Right kidney (tissue), 1 donor: ENCODE results near the gene SEMA6C.
A peak's percentile ranks its signal among the peaks of the same experiment; 100 is the strongest.

Experiments
- DNase-seq: peaks from one replicate; pipeline ENCODE4 v3.0.0-alpha.2; 2016

Gene SEMA6C

DNA sequence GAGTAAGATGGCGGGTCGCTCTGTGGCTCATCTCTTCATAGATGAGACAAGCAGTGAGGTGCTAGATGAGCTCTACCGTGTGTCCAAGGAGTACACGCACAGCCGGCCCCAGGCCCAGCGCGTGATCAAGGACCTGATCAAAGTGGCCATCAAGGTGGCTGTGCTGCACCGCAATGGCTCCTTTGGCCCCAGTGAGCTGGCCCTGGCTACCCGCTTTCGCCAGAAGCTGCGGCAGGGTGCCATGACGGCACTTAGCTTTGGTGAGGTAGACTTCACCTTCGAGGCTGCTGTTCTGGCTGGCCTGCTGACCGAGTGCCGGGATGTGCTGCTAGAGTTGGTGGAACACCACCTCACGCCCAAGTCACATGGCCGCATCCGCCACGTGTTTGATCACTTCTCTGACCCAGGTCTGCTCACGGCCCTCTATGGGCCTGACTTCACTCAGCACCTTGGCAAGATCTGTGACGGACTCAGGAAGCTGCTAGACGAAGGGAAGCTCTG lies 12.4 kb upstream of the SEMA6C start:
- DNase-seq, result no peak

DNA sequence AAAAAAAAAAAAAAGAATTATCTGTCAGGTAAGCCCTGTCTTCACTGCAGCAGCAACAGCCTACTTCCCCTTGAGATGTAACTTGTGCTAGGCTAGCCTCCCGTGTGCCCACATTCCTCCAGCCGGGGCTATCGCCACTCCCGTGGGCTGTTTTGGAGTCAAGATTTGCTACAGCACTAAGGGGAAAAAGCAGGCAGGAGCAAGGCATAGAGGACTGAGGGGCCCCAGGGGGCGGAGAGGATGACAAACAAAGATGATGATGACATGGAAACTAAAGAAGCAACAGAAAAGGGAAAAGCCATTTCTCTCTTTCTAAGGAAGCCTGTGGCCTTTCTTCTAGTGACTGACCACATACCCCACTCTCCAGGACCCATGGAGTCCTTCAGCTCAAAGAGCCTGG lies 11.9 kb upstream of the SEMA6C start:
- no peak for DNase-seq

DNA sequence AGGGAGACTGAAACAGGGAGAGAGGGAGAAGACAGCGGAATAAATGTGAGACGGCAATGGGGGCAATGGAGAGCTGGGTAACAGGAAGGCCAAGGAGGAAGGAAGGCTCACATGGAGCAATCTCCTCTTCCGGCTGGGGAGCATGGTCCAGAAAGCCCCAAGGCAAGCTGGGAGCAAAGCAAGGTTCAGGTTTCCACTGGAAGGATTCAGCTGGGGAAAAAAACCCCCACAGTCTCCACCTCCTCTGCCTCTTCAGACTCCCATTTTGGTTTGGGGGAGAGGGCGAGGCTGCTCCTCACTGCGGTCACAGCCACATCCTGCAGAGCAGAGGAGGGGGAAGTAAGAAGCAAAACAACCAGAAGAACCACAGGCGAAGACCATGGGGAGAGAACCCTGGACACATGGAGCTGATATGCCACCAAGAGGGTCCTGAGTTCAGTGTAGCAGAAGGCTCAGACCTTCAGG lies 10.7 kb upstream of the SEMA6C start:
- DNase-seq, result no peak

DNA sequence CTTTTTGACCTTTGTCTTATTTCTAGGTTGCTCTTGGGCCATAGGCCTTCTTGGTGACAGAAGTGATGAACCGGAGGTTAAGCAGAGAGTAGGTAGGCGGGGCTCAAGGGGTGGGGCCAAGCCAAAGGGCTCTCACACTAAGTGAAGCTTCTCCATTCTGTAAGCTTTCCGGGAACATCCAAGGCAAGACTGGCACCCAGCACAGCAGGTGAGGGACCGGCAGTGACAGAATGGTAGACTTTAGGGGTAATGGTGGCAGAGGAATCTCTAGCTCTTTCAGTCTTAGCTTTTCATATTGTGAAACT lies 10.0 kb upstream of the SEMA6C start, which contains the start of gene TNFAIP8L2:
Gene TNFAIP8L2 (plus strand): TSS at position 135 of the 305 bp plus-strand sequence. CDS start 2,049 bp downstream, outside the sequence.
- no peak for DNase-seq

DNA sequence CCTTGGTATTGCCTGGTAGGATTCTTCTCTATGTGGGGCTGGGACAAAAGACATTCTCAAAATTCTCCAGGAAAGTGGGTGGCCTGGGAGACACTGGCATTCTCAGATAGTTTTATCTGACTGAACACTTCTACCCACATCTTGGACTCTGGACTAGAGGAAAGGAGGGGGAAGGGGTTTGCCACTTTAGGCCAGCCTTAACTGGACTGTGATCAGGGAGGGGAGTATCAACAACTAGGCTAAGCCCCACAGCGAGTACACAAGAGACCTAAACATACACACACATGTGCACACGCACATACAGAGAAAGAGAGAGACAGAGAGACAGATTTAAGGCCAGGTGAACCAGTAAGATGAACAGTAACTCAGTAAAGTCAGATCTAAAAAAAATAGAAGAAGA lies 1.2 kb upstream of the SEMA6C start:
- DNase-seq, result no peak

DNA sequence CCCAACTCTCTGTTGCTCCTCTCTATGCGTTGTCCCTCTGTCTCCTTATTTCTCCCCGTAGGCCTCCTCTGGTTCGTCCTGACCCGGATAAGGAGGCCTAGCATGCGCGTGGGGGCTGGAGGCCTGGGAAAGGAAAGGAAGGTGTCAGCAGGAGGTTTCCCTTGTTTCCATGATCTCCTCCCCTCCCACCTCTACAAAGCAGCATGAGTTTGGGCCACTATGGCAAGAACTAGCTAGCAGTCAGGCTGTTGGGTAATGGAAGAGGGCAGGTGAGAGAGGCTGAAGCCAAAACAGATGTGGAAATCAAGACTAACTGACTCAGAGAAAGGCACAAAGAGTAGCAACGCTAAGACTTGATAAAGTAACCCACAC lies 687 bp upstream of the SEMA6C start:
- DNase-seq, result no peak

DNA sequence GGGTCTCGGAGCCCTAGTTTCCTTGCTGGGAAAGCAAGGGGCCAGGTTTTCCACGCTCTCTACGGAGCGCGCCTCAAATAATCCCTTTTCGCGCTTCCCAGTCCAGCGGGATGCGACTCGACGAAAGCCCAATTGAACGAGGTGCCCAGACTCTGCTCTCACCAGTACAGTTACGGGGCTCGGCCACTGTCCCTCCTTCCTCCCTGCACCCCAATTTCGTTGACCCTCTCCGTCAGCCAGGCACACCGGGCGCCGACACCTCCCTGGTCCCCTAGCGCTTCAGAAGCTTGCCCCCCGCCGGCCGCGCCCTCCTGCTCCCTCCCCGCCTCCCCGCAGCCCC lies 389 bp downstream of the SEMA6C start:
- DNase-seq, result no peak

DNA sequence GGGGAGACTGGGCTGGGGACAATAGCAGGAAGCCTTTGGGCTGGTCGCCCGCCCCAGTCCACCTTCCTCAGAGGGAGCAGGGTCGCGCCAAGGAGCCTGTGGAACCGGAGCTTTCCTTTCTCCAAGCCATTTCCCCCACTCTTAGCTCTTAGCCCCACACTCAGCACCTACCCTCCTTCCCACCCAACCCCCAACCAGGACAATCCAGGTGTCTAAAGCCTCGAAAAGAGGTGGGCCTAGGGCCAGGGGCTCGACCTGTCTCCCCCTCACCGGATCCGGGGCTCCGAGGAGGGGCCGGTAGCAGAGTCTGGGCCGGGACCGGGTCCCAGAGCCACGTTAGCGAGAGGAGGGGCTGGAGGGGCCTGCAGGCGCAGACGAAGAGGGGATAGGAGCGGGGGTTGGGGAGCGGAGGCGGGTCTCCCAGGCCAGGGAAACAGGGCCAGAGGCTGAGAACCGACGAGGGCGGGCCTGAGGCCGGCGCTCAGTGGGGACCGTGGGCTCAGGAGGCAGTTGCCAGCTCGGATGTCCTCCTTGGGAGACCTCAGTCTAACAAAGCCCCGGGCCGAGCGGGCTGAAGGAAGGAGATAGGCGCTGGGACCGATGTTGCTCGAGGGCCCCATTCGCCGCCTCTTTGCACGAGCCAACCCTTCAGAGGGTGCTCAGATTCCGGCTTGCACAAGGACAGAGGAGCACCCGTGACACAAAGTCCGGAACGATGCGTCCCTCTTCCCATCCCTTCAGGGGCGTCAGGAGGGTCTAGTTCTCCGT lies 943 bp downstream of the SEMA6C start:
- peak; percentile 72 for DNase-seq

DNA sequence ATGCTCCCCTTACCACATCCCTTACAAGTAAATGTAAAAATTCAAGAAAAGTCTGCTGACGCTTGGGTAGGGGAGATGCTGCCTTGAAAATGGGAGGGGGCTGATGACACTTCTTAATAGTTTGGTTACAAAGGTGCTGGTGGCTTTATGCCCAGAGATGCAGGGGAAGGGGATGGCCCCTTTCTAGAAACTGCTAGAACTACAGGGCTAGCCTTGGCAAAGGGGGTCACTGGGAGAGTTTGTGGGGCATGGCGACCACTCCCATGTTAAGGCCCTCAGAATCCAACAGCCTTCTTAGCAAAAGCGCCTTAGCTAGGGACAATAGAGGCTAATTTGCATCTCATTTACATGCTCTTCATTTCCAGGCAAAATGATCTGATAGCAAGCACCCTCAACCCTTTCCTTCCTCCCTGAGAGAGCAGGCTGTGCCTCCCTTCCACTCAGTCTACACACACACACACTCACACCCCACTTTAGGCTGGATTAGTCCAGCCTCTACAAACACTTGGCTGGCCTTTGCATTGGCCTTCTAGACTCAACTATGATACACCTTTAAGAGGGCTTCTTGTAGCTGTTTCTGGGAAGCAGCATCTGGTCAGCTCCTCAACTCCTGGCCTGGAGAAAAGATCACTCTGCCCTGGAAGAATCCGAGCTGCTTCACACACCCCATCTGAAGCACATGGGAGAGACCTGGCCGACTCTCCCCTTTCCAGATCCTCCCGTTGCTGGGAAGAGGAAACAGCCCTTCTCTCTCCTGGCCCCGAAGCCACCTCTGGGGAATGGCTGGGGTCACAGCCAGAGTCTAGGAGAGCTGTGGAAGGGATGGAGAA lies 1.7 kb downstream of the SEMA6C start:
- DNase-seq, result peak; percentile 52

DNA sequence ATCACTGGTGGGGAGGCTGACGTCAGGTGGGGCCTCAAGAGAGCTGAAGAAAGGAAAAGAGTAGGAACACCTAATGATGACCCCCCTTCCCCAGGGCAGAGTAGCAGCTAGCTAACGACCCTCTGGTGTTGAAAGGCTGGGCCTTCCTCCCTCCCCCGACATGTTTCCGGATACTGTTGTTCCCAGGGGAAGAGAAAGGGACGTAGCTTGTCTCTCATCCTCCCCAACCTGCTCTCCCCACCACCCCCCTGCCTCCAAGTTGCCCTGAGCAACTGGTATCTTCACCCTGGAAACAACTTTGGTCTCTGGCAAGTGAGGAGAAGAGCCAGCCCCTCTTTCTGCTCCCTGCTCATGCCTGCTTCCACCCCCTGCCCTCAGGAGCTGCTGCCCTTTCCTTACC lies 2.4 kb downstream of the SEMA6C start:
- no peak for DNase-seq

DNA sequence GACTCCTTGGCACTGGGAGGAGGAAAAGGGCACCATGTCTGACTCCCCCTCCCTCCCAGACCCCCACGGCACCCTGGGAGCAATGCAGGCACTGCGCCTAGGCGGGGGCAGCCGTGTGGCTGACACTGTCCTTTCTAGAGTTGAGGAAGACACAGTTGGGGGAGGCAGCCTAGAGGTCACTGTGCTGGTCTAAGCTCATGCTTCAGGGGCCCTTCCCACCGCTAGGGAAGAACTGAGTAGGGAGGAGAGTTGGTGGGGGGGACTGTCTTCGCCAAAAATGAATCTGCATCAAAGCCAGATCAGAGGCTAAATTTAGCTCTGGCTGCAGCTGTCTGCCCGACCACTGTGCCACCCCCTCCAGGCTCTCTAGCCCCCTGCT lies 3.4 kb downstream of the SEMA6C start:
- no peak for DNase-seq

DNA sequence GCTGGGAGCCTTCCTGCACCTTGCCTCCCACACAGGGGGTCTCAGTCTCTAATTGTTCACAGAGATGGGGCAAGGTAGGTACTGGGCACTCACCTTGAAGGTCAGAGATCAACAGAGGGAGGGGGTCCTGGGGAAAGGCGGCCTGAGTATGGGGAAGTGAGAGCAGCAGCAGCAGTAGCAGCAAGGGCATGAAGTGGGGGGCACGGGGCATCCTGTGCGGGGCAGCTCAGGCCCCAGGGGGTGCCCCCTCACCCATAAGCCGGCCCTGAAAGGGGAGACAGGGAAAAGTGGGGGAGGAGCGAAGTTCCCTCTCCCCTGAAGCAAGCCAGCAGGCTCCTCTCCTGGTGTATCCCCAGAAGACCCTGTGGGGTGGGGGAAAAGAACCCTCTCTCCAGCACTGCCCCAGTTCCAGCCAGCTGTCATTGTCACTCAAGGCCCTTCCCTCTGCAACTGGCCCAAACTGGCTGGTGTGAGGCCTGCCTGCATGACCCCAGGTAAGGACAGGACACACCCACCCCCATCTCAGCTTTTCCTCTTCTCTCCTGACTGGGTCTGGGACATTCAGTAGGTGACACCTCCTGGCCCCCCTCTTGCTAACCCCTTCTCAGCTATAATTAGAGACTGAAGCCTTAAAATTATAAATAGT lies 3.9 kb downstream of the SEMA6C start:
- DNase-seq, result no peak

DNA sequence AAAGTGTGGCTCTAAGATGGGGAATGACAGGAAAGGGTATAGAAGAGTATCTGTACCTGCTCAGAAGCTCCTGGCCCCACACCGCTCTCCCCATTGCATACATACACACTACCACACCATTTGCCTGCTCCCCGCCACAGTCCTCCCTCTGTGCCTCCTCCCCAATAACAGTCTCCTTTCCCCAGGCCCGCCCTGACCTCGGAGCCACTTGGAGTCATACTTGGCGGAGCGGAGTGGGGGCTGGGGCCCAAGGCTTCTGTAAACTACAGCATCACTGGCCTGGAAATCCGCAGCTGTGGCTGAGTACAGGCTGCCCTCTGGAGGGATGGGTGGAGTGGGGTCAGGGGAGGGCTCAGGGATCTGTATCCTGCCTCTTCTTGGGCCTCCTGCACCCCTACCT lies 8.6 kb downstream of the SEMA6C start:
- no peak for DNase-seq

DNA sequence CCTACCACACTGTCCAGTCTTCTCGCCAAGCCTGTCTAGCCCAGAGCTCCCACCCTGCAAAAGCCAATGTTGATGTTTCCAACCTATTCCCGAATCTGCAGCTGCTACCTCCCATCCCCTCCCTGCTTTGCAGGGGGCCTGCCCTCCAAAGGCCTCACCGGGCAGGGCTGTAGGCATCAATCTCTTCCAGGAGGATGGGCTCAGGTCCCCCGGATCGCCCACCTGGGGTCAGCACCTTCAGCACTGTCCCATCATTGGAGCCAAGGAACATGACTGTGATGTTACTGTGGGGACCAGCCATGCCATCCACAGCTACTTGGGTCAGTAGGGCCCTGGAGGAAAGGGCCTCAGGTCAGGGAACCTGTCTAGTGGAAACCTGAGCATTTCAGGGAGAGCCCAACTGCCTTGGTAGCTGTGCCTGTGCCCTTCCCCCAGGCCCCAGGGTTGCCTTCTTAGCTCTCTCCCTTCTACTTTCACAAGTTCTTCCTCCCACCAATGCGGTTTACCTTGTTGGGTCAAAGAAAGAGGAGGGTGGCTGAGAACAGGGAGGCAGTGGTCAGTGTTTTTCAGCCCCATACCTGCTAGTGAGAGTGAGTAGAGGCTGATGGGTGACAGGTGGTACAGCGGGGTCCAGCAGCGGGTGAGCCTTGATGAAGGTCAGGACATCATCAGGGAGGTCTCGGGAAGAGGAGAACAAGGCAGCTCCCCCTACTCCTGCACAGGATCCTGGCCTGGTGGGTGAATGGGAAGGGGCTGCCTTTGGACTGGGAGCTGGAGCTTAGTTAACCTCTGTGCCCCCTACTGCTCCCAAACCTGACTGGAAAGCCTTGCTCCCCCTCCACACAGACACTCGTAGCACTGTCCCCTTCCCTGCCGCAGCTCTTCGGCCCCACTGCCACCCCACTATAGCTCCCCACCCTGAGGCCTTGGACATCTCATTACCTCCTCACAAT lies 10.7 kb downstream of the SEMA6C start:
- DNase-seq, result no peak

DNA sequence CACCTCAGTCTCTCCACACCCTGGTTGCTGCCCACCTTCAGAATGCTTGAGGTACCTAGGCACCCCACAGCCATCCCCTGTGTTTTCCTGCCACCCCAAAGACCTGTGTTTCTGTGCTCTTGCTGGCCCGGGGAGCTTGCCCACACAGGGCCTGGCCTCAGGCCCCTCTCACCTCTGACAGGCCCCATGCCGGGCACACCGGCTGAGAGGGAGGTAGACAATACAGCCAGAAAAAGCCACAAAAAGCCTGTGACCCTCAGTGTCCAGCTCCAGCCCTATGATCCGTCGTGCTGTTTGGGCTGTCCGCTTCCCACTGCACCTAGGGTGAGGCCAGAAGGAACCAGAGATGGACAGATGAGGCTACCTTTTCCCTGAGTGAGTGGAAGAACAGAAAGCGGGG lies 11.4 kb downstream of the SEMA6C start:
- no peak for DNase-seq

DNA sequence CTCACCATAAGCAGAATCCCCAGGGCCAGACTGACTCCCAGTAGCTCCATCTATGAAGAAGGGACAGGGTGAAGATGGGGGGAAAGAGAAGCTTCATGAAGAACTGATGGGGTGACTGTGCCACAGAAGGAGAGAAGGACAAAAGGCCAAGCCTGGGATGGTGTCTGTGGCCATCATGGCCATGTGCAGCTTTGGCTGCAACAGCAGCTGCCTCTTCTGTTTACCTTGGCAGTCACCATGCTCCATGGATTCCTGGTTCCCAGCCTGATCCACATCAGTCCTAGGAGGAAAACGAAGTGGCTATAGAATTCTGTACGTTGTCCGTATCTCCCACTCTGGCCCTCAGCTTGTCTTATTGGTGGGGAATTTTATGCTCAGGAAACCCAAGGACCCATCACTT lies 12.0 kb downstream of the SEMA6C start:
- no peak for DNase-seq

DNA sequence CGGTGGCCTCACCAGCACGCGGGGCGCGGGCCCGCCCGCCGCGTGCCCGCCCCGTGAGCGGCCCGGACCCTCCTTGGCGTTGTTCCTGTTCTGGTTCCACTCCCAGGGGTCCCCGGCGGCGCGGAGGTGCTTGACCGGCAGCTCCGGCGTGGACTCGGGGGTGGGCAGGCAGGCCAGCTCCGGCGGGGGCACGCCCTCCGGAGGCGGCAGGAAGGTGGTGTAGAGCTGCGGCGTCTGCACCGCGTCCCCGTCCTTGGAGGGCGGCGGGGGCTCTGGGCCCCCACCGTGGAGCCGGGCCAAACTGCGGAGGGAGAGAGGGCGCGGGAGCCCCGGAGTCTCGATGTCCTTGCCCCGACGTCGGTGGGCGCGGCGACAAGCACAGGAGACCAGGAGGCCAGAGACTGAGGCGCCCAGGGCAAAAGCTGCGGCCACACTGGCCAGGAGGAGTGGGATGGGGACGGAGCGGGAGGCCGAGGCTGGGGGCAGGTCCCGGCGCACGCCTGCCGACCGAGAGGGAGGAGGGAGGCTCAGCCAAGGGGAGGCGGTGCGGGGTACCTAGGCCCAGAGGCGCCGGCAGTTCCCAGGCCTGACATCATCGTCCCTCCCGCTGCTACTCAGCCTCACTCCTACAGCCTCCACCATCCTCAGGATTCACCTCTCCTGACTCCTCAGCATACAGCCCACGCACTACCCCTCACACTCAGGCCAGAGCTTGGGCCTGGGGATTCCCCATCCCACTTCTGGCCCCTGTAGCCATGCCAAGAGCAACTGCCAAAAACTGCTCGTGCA lies 13.2 kb downstream of the SEMA6C start:
- DNase-seq, result peak; percentile 52

DNA sequence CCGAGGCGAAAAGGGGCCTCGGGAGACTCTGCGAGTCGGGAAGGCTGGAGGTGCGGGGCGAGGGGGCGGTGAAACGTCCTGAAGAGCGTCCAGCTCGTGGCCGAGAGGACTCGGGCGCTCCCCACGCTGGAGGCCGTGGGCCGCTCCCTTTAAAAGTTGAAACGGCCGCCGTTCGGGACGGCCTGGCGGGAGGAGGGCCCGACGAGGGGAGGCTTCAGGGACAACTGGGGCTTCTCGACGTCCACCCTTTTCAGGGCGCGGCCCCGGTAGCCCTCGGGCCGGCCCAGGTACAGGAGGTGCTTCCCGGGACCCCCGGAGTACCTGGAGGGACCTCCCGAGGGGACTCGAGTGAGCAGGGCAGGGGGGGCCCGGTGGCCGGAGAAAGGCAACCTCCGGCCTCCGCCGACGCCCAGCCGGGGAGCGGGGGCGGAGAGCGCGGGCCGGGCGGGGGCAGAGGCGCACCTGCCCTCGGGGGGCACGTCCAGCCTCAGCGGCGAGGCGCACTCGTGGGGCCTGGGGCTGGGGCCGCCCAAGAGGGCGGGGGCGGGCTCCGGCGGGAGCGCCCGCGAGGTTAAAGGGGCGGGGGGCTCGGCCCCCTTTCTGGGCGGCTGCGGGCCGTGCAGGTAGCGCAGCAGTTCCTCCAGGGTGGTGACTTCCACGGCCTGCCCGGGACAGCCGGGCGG lies 14.0 kb downstream of the SEMA6C start:
- no peak for DNase-seq

DNA sequence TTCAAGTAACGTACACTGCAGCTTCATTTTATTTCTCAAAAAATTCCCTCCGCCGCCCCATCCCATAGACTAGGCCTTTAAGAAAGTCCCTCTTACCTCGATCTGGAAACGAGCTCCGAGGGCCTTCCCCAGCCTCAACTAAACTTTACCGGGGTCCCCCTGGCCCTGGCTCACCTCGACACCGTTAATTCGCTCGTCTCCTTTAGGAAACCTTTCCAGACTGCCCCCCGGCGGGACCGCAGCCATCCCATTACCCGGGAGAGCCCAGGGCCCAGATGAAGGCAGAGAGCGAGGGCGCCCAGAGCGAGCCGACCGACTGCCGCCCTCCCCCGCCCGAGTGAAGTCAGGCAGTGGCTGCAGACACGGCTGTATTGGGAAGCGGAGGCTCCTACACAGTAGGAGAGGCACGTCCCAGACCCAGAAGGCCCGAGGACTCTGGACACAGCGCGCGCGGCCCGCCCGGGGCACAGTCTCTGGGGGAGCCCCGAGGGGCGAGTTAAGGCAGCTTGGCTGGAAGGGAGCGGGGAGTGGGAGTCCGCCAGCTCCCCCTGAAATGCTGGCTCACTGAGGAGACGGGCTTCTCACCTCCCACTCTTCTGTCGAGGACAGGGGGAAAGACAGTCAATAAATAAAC lies 14.6 kb downstream of the SEMA6C start:
- peak; percentile 89 for DNase-seq

DNA sequence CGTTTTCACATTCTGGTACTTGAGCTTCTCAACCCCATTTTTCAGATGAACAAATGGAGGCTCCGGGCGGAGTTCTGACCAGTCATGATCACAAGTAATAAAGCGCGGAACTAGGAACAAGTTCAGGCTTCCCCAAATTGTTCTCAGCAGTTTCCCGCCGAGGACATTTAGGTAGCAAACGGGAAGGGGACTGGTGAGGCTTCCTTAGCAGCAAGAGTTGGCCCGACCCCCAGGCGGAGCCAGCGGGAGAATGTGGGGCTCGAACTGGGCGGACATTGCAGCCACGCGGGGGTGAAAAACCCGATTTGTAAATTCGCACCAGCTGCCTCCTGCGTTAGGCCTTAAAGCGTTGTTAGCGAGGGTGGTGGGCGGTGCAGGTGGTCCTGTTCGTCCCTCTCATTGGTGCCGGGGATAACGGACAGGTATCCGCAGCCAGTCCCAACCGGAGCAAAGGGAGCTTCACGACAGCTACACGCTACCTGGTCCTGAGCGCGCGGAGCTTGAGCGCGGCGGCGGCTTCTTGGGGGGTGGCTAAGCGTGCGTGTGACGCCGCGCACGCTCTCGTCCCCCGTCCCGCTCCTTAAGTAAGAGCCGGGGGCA lies 15.3 kb downstream of the SEMA6C start:
- peak; percentile 83 for DNase-seq
